Hematopoietic multipotent progenitor cell treated with erythropoietin and hydrocortisone succinate and interleukin-3 and kit ligand, for 8 days (in vitro differentiated cells): ENCODE results near the gene PHLDA1.
A peak's percentile ranks its signal among the peaks of the same experiment; 100 is the strongest.

Experiments used
- DNase-seq: peaks from one replicate; pipeline ENCODE4 v3.0.0-alpha.2; 2015

Gene PHLDA1

GRCh38 chr12:76031414-76032042 lies at the start of gene PHLDA1:
Gene PHLDA1 (minus strand): TSS chr12:76031776.
- peak; percentile 91 for DNase-seq

- DNase-seq = peak; percentile 27
Measured at GRCh38 chr12:76080729-76081415, 49.3 kb upstream of the PHLDA1 start.

DNA sequence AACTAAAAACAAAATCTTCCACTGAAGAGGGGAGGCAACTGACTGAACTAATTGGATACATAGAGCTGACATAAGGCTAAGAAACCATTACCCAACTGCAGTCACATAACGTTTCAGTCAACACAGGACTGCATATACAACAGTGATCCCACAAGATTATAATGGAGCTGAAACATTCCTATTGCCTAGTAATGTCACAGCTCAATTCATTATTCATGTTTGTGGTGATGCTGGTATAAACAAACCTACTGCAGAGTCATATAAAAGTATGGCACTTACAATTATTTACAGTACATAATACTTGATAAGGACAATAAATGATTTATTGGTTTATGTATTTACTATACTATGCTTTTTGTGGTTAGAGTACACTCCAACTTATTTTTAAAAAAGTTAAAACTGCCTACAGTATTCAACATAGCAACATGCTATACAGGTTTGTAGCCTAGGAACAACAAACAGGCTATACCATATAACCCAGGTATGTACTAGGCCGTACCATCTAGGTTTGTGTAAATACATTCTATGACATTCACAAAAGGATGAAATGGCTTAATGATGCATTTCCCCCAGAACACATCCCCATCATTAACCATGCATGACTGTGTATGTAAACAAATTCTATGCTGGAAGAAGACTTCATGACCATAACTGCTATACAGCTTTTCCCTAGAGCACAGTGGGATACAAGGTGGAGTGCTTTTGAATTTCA lies 48.6 kb upstream of the PHLDA1 start:
- DNase-seq = no peak

DNA sequence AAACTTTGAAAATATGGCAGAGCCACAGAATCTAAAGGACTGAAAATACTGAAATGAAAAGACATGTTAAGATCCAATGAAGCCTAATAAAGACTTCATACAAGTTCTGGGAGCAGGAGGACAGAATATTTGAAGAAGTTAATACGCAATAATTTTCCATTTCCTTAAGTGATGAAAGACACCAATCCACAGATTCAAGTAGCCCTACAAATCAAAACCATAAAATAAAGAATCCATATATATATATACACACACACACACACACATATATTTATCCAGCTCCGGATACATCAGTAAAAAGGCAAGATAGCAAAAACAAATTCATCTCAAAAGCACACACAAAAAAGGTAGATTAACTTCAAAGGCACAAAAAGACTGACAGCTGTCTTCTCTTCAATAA lies 47.2 kb upstream of the PHLDA1 start:
- DNase-seq = no peak

DNA sequence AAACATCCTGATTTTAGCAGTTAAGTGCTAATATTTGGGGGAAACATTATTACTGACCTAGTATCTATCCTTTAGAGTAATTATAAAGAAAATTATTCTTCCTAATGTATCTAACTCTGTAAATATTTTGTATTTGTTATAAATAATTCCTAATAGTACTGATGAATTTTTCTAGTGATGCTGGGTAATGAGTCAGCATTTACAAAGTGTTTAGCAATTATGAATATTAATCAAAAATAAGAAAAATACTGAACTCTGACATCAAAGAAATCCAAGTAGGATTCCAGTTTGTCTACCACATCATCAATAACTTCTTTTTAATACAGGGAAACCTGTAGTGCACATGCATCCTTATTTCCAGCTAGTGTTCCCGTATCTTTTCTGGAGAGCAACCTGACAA lies 43.9 kb upstream of the PHLDA1 start:
- no peak for DNase-seq

DNA sequence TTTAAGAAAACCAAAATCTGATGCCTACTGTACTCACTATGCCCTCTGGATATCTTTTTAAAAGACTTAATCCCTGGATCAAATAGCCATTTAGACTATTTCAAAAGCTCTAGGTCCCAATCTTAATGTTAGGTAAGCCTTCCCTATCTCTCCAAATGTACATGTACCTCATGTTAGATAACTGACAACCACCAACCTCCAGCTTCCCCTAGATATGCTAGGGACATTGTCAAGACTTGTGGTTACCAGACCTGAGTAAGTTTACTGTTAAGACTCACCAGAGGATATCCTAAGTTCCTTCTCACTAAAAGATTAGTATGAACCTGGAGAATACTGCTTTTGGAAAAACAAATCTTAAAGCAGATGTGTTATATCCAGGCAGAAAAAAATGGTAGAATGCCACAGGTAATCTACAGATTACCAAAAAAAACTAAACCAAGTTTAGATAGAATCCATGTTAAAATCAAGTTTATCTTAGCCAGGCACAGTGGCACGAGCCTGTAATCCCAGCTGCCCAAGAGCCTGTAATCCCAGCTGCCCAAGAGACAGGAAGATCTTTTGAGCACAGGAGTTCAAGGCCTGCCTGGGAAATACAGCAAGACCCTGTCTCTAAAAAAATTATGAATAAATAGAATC lies 43.2 kb upstream of the PHLDA1 start:
- peak; percentile 71 for DNase-seq

GRCh38 chr12:76073561-76073960 lies 42.0 kb upstream of the PHLDA1 start:
- DNase-seq = no peak

DNA sequence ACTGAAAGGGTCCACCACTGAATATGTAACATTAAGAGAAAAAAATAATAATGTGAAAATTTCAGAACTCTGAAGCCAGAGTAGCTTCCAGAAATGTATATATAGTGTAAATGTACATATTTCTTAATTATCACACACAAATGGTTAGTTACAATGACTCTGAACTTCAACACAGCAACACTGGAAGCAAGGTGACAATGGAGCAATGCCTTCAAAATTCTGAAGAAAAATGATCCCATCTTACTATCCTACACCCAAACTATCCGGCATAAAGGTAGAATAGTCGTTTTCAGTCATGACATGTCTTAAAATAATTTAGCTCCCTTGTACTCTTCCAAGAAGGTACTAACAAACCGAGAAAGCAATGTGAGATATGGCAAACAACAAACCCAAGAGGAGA lies 41.0 kb upstream of the PHLDA1 start:
- DNase-seq = no peak

GRCh38 chr12:76069339-76069738 lies 37.8 kb upstream of the PHLDA1 start:
- no peak for DNase-seq

GRCh38 chr12:76065917-76066316 lies 34.3 kb upstream of the PHLDA1 start:
- DNase-seq = no peak

- no peak for DNase-seq
Measured at GRCh38 chr12:76064904-76065303, 33.3 kb upstream of the PHLDA1 start.

DNA sequence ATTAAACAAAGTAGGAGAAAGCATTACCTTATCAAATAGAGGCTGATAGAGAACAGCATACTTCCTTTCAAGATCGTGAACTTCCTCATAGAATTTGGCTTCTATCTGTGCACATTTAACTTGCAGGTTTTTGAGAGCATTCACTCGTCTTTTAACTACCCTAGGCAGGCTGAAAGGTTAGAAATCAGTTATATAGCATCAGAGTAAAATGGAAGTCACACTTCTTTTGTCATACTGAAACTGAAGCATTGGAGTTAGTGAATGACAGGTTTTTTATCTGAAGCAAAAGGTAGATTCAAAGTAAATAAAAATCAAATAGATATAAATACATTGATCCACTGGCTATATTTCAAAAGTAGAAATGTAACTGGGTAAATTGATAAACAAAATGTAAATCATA lies 28.5 kb upstream of the PHLDA1 start:
- DNase-seq = no peak

DNA sequence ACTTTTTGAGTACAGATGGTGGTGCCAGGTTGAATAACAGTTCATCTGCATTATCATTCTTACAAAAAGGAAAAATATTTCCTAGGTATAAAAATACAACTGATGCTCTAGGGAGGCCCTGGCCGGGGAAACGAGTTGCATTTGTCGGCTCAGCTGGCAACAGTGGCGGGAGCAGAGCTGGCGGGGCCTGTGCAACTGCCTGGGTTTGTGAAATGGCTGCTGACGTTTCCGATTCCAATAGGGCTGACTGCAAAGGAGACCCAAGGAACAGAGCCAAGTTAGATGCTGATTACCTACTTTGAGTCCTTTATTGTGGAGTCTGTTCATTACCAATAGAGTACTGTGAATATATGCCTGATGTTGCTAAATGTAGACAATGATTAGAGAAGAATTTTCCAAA lies 25.8 kb upstream of the PHLDA1 start:
- no peak for DNase-seq

DNA sequence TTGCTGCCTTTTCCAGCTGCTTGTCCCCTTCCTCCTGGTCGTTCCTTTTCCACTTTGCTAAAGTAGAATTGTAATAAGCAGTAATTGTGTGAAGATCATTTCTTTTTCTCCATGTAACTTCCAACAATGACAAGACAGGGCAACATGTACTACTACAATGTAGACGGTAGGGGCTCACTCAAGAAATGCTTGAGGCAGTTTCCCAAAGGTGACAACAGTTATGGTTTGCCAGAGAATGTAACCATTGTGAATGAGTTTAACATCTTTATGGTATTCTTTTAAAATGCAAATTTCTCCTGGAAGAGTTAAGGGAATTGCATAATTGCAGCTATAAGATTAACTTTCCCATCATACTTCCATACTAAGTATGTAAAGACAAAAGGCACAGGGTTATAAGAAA lies 23.8 kb upstream of the PHLDA1 start:
- no peak for DNase-seq

DNA sequence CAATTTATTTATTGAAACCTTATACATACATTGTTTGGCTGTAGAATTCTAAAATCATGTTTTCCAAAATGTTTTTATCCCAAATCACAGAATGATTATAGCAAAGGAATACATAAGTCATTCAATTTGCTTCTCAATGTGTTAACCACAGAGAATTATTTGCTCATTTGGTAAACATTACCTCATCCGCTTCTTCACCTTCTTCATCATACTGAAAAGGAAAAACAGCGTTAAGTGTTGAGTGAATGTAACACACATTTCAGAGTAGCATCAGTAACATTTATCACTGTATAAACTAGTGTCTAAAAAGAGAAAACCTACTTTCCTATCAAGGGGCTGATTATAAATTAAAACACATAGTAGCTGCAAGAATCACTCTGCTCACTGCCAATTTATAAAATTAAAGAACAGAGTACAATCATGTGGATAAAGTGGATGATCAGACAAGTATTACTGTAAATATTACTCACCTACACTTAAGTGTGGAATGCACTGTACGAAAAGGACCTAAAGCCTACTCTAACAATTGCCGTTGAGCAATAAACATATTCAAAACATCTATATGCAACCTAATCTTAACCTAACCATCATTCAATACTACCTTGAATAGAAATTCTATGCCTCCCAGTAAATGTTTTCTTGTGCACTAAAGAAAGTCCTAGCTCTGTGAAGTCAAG lies 18.1 kb upstream of the PHLDA1 start:
- no peak for DNase-seq

DNA sequence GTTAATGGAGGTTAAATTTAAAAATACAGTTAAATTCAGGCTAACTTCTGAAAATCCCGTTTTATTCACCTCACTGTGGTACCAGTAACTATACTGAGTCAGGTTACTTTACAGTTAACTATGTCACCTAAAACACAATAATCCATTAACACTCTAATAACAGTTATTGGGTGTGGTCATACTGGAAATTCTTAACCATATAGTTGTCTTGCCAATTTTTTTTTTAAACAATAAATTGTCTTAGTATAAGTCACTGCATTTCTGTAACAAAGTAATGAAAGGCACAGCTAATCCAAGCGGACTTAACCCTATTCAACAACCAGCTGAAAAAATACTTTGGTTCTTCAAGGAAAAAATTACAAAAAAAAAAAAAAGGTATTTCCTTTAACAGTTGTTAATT lies 16.2 kb upstream of the PHLDA1 start:
- DNase-seq = no peak

DNA sequence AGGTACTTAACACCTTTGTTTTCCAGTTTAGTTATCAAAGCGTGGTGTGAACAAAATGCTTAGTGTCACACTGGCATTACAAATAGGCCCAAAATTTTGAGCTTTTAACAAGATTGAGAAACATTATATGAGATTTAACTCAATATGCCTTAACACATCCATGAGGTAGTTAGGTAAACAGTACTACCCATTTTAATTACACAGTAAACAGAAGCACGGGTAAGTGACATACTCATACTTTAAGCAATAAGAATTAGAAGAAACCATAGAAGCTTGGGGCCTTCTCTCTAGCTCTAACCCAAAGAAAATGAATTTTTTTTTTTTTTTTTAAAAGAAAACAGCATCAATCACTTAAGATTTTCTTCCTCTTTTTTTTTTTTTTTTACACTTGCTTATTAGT lies 15.5 kb upstream of the PHLDA1 start:
- no peak for DNase-seq

GRCh38 chr12:76043377-76043776 lies 11.8 kb upstream of the PHLDA1 start:
- DNase-seq = no peak

GRCh38 chr12:76042147-76042546 lies 10.6 kb upstream of the PHLDA1 start:
- no peak for DNase-seq

DNA sequence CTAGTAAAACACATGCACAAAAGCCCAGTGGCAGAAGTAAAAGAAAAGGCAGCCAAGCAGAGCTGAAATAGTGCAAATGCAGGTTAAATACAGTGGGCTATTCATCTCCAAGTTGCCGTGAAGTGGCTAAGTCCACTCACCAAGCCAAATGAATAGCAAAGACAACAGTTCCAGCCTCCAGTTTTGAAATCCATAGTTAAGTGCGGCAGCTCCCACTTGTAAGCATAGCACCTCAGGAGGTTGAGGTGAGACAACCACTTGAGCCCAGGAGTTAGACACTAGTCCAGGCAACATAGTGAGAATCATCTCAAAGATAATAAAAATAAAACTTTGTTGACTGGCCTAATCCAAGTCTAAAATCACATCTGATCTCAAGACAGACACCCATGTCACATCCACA lies 9.8 kb upstream of the PHLDA1 start:
- DNase-seq = no peak

DNA sequence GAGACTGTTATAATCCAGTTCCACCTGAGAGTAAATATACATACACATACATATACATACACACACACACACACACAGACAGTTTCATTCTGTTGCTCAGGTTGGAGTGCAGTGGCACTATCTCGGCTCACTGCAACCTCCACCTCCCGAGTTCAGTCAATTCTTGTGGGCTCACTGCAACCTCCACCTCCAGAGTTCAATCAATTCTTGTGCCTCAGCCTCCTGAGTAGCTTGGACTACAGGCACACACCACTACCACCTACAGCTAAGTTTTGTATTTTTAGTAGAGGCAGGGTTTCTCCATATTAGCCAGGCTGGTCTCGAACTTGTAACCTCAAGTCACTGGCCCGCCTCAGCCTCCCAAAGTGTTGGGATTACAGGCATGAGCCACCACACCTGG lies 8.9 kb upstream of the PHLDA1 start:
- no peak for DNase-seq

DNA sequence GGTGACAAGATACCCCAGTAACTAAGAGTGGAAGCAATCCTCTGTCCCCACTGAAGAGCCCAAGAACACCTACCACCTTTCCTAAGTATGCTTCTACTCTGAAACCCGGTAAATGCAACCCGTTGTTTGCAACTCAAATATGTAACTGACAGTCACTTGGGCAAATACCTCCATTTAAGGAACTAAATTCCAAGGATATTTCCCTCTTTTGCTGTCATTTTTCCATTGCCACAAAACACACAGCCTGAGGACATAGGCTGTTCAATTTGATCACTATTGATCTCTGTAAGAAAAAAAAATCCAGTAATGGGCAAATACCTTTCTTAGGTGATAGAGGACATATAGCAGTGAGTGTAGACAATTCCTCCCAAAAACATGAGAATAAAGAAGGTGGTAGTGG lies 6.6 kb upstream of the PHLDA1 start:
- DNase-seq = no peak
